Medulla oblongata (tissue), 1 donor: ENCODE results near the gene TOP1.
A peak's percentile ranks its signal among the peaks of the same experiment; 100 is the strongest.

Experiments used
- DNase-seq: peaks from one replicate; pipeline ENCODE4 v3.0.0-alpha.2; 2015; ENCODE audit errors: extremely low spot score

Gene TOP1

DNA sequence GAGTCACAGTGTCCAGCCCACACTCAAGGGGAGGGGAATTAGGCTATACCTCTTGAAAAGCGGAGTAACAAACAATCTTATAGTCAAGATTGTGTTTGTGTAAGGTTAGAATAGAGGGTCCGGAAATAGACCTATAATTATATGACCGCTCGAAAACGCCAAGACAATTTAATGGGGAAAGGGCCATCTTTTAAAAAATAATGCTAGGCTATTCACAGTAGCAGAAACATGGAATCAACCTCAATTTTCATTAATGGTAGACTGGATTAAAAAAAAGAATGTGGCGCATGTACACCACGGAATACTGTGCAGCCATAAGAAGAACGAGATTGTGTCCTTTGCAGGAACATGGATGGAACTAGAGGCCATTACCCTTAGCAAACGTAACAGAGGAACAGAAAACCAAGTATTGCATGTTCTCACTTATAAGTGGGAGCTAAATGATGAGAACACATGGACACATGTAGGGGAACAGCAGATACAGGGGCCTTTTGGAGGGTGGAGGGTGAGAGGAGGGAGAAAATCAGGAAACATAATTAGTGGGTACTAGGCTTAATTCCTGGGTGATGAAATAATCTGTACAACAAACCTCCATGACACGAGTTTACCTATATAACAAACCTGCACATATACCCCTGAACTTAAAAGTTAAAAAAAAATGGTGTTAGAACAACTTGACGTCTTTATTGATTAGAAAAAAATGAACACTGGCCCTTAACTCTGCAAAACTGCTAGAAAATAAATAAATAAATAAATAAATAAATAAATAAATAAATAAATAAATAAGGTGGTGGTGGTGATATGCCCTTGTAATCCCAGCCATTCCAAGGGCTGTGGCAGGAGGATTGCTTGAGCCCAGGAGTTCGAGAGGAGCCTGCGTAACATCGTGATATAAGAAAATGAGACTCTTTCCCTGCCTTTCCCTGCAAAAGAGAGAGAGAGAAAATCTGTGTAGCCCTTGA lies 30.3 kb downstream of the TOP1 start:
- no peak for DNase-seq

DNA sequence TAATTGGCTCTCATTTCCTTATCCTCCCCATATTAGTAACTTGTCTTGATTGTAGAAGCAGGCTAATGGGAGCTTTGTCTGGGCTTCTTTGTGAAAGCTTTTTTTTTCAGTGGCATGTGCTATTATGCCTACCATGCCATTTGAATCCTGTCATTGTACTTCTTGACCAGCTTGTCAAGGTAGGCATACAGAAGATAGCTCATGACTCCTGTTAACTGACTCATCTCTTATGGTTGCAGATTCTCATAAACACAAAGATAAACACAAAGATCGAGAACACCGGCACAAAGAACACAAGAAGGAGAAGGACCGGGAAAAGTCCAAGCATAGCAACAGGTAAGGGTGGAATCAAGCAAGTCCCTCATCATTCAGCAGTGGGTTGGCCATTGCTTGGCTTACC lies 32.5 kb downstream of the TOP1 start:
- no peak for DNase-seq

DNA sequence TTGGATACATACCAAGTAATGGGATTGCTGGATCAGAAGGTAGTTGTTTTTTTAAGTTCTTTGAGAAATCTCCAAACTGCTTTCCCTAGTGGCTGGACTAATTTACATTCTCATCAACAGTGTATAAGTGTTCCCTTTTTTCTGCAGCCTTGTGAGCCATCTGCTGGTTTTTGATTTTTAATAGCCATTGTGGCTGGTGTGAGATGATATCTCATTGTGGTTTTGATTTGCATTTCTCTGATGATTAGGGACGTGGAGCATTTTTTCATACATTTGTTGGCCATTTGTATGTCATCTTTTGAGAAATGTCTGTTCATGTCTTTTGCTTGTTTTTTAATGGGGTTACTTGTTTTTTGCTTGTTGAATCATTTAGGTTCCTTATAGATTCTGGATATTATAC lies 34.8 kb downstream of the TOP1 start:
- DNase-seq: no peak

DNA sequence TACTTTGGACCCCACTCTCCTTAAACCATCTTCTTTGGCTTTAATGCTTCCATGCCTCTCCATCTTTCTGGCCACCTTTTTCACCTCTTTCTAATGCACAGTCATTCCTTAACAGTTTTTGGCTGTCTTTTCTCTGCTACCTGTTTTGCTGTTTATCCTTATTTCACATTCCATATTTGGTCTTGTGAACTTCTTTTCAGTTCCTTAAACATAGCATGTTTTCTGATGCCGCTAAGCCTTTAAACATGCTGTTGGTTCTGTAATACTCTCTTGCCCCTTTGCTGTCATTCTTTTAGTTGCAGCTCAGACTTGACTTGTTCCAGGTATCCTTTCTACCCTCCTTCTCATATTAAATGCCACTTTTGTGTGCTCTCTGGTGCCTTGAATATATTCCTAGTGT lies 35.8 kb downstream of the TOP1 start:
- no peak for DNase-seq

DNA sequence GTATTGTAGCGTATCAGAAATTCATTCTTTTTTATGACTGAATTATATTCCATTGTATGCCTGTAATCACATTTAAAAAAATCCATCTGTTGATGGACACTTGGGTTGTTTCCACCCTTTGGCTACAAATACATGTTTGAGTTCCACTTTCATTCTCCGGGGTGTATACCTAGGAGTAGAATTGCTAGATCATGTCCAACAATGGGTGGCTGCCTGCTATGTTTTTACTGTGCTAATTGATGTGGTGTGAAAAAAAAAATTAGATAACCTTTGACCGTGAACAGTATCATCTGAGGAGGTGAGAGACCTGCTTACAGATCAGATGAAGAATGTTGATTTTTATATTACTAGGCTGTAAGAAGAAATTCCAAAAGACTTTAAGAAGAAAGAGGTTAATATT lies 37.1 kb downstream of the TOP1 start:
- no peak for DNase-seq

DNA sequence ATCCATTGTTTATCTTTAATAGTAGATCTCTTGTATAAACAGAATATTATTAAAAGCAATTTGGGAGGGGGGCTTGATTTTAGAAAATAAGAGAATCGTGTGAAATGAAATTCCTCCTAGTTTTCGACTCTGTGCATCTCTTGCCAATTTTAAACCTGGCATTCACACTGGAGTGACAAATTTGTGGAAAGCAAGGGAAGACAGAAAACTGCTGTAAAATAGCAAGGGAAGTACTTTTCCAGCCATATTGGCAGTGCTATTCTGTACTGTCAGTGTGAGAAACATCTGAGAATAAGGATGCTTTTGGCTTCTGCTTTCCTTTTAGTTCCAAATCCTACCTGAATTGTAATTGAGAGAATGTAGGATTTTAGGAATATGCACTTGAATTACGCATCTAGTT lies 40.2 kb downstream of the TOP1 start:
- DNase-seq: no peak

- DNase-seq: no peak
Observed at GRCh38 chr20:41072190-41072863, 43.7 kb downstream of the TOP1 start.

DNA sequence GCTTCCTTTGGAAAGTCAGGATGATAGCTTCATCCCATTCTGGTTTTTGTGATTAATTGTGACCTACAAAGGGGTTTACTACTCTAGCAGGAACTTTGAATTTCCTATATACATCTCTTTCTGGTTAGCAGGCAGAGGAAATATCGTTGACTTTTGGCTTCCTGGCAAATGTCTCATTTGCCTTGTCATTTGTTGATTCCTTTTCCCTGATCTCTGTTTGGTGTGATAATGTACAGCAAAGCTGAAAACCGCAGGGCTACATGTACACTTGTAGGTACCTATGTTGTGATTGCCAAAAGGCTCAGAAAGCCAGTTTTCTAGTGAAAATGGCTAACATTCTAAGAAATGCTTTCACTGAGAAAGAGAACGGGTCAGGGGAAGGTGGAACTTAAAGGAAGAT lies 44.3 kb downstream of the TOP1 start:
- no peak for DNase-seq

DNA sequence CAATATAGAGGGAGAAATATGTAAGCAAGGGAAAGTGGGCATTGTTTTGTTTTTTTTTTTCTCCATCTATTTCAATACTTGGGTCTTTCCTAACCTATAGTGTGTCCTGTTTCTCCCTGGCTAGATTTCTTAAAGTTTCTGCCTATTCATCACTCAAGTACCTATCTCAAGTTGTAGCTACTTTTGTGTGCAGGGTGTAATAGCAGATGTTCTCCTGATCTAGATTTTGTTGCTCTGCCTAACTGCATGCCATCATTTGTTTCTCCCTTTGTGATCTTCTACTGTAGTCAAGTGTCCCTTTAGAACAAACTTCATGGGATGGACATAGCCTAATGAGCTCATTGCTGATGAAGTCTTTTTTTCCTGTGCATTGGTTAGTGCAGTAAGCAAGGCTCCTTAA lies 45.8 kb downstream of the TOP1 start:
- DNase-seq: no peak

DNA sequence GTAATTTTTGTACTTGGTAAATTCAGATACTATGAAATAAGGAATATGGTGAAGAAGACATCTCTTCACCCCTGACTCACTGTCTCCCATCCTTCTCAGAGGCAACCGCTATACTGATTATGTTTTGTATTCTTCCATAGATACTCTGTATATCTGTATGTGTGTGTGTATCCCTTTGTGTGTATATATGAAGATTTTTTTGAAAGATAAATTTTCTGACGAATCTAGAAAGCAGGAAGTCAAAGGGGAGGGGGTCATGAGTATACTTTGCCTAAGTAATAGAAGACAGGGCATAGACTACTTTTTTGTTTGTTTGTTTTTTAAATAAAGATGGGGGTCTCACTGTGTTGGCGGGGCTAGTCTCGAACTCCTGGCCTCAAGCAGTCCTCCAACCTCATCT lies 48.2 kb downstream of the TOP1 start:
- DNase-seq: no peak

DNA sequence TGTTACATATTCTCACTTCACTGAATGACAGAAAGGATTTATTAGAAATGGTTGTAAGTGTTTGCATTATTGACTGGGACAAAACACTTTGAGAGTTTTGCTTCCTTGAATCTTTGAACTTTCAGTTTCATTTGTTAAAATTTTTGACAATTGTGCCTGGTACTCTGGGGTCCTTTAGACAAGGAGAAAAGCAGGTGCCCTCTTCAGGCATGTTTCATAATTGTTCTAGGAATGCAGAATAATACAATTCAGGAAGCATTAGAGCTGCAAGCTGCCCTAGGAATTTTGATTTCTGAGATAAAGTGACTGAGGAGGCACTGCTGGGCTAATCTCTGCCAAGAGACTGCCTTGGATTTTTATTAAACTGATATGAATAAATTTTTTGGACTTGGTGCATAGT lies 49.7 kb downstream of the TOP1 start:
- DNase-seq: peak; percentile 50

DNA sequence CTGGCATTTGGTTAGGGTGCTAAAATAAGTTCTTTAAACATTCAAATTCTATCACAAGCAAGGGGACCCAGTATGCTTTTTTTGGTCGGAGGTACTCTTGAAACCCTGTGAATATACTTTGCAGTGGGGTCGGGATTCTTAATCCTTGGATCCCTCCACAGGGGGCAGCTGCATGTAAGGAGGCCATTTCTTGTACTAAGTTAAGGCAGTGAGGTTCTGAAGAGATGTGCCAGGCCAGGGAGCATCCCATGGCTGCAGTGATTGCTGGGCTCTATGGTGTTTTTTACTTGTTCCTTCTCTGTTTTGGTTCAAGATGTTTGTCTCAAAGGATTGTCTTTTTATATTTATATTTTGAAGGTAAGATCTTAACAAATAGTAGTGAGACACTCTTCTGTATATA lies 50.4 kb downstream of the TOP1 start:
- no peak for DNase-seq

DNA sequence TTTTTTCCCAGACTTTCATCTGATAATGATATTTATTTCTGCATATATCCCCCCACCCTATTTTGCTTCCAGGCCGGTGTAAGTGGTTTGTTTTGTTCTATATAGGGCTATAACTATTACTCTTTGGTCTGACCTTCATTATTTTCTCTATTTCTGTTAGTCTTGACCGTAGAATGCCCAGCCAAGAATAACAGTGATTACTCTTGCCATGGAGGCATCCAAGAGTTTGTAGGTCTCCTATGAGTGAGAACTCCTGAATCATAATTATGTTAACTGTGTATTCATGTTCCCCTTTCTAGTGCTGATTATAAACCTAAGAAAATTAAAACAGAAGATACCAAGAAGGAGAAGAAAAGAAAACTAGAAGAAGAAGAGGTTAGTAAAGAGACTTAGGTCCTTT lies 52.2 kb downstream of the TOP1 start:
- no peak for DNase-seq

DNA sequence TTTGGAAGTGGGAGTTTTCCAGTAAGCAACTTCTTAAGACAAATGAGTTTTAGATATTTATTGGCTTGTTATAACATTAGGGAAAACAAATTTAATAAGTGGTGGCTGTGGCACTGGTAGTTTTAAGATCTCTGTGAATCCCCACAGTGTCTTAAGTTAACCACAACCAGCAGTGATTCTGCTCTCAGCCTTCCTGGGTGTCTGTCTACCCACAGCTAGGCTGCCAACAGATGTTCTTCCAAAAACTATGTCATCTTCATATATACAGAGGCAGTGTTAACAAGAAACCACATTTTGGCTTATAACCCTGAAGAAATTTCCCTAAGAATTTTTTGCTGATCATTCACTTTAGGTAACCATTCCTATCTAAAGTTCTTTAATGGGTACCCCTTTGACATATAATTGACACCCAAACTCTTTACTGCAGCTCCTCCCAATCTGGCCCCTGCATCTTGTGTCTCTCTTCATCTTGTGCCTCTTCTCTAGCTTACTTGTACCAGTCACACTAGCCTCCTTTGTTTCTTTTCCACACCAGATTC lies 52.7 kb downstream of the TOP1 start:
- DNase-seq: no peak

- no peak for DNase-seq
Observed at GRCh38 chr20:41082306-41082705, 53.7 kb downstream of the TOP1 start.

DNA sequence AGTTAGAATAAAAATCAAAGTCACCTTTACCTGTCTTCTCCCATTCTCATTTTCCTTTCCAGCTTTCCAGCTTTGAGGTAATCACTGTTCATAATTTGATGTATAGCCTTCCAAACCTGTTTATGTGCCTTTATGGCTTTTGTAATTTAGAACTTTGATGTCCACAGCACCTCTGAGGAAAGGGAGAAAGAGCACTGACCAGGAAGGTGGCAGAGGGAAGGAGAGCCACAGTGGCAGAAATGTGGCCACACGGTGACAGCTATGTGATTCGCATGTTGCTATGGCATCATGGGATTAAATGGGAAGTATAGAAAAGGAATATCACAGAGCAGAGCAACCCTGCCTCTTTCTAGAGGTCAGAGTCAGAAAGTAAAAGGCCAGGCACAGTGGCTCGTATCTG lies 57.0 kb downstream of the TOP1 start:
- no peak for DNase-seq

- DNase-seq: no peak
Observed at GRCh38 chr20:41086402-41087324, 58.0 kb downstream of the TOP1 start.

GRCh38 chr20:41087325-41087685 lies 58.7 kb downstream of the TOP1 start:
- no peak for DNase-seq

DNA sequence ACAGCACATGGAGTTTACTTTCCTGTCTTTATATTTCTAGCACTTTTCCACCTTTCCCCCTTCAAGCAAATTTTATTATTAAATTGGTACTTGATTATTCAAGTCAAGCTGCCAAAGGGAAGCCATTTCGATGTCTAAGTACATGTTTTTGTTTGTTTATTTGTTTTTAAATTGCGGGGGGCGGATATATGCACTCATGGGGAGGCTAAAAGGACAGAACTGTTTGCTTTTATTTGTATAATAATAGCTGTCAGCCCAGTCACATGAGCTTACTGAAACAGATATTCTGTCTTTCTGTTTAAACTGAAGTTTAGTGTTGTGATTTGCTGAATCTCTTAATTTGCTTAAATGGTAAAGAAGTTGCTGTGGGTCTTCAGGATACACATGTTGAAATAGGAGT lies 59.2 kb downstream of the TOP1 start:
- DNase-seq: no peak

- DNase-seq: no peak
Observed at GRCh38 chr20:41089555-41089954, 60.9 kb downstream of the TOP1 start.

DNA sequence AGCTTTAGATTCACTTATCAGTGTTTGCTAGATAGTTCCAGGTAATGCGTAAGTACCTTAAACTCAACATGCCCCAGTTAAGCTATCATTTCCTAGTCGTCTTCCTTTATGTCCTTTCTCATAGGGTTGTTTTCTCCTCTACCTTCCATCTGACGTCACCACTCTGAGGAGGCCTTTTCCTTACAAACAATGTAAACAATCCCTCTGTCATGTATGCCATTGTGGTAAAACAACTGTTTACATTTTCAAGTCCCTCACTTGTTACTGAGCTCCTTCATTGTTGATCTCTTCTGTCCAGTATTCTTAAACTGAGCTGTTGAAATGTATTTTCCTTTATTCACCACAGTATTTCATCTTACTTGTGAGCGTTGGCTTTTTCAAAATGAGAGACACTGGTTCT lies 63.3 kb downstream of the TOP1 start:
- no peak for DNase-seq
